Memory B cell (primary cell): ENCODE results near the gene TMEM258.

Experiments used
- ATAC-seq: fragments of 150-1000 bp; cut with Tn5 transposase; 2 replicates; pipeline ENCODE4 v1.10.0; 2021; ENCODE audit warnings: low read depth, mild to moderate bottlenecking, moderate library complexity
- DNase-seq, 2 donors: peaks; one replicate each; pipeline ENCODE4 v3.0.0; 2022; ENCODE audit warnings: low spot score in 2 of 2
- H3K27ac Mint-ChIP-seq: one replicate; pipeline ENCODE4 v1.8.0; 2022; ENCODE audit warnings: mild to moderate bottlenecking, moderate library complexity, mixed read lengths
- H3K27me3 Mint-ChIP-seq: one replicate; pipeline ENCODE4 v1.8.0; 2022; ENCODE audit warnings: mixed read lengths
- H3K36me3 Mint-ChIP-seq: one replicate; pipeline ENCODE4 v1.8.0; 2022; ENCODE audit warnings: mild to moderate bottlenecking, mixed read lengths
- H3K4me1 Mint-ChIP-seq: one replicate; pipeline ENCODE4 v1.8.0; 2022; ENCODE audit warnings: mixed read lengths
- H3K4me3 Mint-ChIP-seq: one replicate; pipeline ENCODE4 v1.8.0; 2022; ENCODE audit warnings: mild to moderate bottlenecking, moderate library complexity, mixed read lengths
- H3K9me3 Mint-ChIP-seq: one replicate; pipeline ENCODE4 v1.8.0; 2022; ENCODE audit warnings: mixed read lengths

The TMEM258 gene

GRCh38 chr11:61830237-61831105 lies 38.1 kb upstream of the TMEM258 start:
- H3K4me3 Mint-ChIP-seq, result no peak overlapping the region
- peaks cover 13% of the 10 kb centered on the region for H3K4me1 Mint-ChIP-seq
- no peaks in the 10 kb centered on the region for H3K9me3 Mint-ChIP-seq
- no peaks in the 10 kb centered on the region for H3K36me3 Mint-ChIP-seq
- no peak for DNase-seq
- no peak overlapping the region for H3K27ac Mint-ChIP-seq
- ATAC-seq, result no peak
- peaks cover 18% of the 10 kb centered on the region for H3K27me3 Mint-ChIP-seq

GRCh38 chr11:61829806-61830205 lies 37.4 kb upstream of the TMEM258 start:
- H3K27me3 Mint-ChIP-seq, result peaks cover 20% of the 10 kb centered on the region
- H3K36me3 Mint-ChIP-seq, result no peaks in the 10 kb centered on the region
- no peak overlapping the region for H3K4me3 Mint-ChIP-seq
- no peak for ATAC-seq
- H3K9me3 Mint-ChIP-seq, result no peaks in the 10 kb centered on the region
- no peak for DNase-seq
- H3K4me1 Mint-ChIP-seq, result peaks cover 10% of the 10 kb centered on the region
- no peak overlapping the region for H3K27ac Mint-ChIP-seq

GRCh38 chr11:61828629-61829407 lies 36.4 kb upstream of the TMEM258 start:
- Mint-ChIP-seq H3K4me3 (peak overlapping the region; percentile 80), H3K4me1 (peaks cover 8% of the 10 kb centered on the region), H3K27me3 (peaks cover 22% of the 10 kb centered on the region), H3K36me3 (no peaks in the 10 kb centered on the region), H3K9me3 (no peaks in the 10 kb centered on the region), H3K27ac (no peak overlapping the region)
- ATAC-seq (peak; percentile 45), DNase-seq (peak; percentile 7 to 49)

DNA sequence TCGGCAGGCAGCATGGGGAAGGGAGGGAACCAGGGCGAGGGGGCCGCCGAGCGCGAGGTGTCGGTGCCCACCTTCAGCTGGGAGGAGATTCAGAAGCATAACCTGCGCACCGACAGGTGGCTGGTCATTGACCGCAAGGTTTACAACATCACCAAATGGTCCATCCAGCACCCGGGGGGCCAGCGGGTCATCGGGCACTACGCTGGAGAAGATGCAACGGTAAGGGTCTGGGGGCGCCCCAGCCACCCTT lies 35.9 kb upstream of the TMEM258 start:
- Mint-ChIP-seq H3K27ac (no peak overlapping the region), H3K9me3 (no peaks in the 10 kb centered on the region), H3K36me3 (no peaks in the 10 kb centered on the region), H3K4me3 (peak overlapping the region; percentile 80), H3K4me1 (peaks cover 7% of the 10 kb centered on the region), H3K27me3 (peaks cover 21% of the 10 kb centered on the region)
- ATAC-seq, result no peak
- no peak for DNase-seq

- Mint-ChIP-seq H3K27ac (no peak within 1 kb of the TSS), H3K36me3 (no peaks in the 10 kb centered on the region), H3K4me1 (peaks cover 7% of the 10 kb centered on the region), H3K4me3 (peak within 1 kb of the TSS; percentile 80), H3K9me3 (no peaks in the 10 kb centered on the region), H3K27me3 (peaks cover 20% of the 10 kb centered on the region)
- DNase-seq (peak; percentile 22 to 43), ATAC-seq (peak; percentile 70)
Measured at GRCh38 chr11:61827571-61828378, 35.4 kb upstream of the TMEM258 start, which contains the start of gene FADS2. FADS2 (plus strand) TSS chr11:61828300; CDS start chr11:61828391, 91 bp downstream.

DNA sequence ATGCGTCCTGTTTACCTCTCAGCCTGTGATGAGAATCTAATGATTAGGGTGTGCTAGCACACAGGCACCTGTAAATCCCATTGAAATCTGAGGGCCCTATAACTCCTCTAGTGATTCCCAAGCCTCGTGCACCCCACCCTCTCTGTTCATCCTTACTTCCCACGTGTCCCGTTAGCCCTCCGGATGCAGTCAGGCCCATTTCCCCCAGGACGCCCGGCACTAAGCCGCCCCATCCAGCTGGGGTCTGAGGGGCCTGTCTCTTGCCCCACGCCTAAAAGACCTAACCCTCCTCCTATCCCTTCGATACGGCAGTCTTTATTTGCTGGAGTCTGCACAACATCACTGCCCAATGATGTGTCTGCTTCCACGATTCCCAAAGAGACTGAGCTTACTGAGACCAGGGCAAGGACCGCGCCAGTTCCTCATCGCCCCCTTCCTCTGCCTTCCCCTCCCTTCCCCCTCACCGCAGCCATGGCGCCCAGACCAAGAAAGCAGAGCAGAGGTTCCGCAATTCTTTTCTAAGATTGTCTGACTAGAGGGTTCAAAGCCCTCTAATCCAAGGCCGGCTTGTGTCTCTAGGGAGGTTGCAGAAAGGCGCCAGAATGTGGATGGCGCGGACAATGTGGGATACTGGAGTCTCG lies 34.7 kb upstream of the TMEM258 start:
- Mint-ChIP-seq H3K4me1 (peaks cover 7% of the 10 kb centered on the region), H3K27ac (no peak overlapping the region), H3K36me3 (no peaks in the 10 kb centered on the region), H3K4me3 (peak overlapping the region; percentile 80), H3K27me3 (peaks cover 17% of the 10 kb centered on the region), H3K9me3 (no peaks in the 10 kb centered on the region)
- DNase-seq, result peak in 1 of 2 donors; percentile 33
- peak; percentile 54 for ATAC-seq

DNA sequence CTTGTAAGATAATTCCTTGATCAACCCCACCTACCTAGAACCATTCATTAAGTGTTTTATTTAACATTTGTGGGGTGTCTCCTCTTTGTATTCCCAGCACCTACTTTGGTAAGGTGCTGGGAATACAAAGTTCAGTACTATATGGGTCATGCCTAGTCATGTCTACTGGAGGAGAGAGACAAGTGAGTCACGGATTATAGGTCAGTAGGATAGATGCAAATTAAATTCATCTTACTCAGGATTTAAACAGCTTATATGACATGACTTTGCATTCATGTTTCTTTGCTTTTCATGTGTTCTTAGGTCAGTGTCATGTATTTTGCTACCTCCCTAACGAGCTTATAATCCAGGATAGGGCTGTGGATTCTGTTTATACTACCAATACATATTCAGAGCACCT lies 27.8 kb upstream of the TMEM258 start:
- Mint-ChIP-seq H3K4me1 (peaks cover 12% of the 10 kb centered on the region), H3K4me3 (no peak overlapping the region), H3K27ac (no peak overlapping the region), H3K36me3 (no peaks in the 10 kb centered on the region), H3K27me3 (peaks cover 17% of the 10 kb centered on the region), H3K9me3 (no peaks in the 10 kb centered on the region)
- ATAC-seq (no peak), DNase-seq (no peak)

DNA sequence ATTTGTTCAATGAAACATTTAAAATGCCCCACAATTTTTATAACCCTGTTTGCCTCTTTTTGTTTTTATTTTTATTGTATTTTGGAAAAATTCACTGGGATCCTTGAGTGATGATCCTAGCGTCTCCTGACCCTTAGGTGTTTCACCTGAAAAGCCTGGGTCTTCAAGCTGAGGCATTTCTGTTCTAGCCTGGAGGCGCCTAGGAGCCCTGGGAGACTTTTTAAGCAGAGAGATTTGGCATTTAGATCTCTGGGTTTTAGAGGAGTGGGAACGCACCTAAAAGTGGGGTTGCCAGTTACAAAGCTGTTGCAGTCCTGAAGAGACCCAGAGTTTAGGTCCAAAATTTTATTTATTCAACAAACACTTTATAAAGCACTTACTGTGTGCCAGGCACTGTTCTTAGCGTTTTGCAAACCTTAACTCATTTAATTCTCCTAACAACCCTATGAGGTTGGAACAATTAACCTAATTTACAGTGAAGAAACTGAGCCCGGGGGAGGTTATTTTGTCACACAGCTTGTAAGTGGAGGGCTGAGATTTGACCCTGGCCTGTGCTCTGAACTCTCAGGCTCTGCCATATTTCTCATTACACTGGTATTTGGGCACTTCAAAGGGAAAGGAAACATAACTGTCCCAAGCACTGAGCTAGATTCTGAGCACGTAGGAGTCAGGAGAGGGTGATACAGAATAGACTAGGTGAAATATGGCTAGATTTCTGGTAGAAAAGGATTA lies 25.2 kb upstream of the TMEM258 start:
- H3K36me3 Mint-ChIP-seq, result no peaks in the 10 kb centered on the region

DNA sequence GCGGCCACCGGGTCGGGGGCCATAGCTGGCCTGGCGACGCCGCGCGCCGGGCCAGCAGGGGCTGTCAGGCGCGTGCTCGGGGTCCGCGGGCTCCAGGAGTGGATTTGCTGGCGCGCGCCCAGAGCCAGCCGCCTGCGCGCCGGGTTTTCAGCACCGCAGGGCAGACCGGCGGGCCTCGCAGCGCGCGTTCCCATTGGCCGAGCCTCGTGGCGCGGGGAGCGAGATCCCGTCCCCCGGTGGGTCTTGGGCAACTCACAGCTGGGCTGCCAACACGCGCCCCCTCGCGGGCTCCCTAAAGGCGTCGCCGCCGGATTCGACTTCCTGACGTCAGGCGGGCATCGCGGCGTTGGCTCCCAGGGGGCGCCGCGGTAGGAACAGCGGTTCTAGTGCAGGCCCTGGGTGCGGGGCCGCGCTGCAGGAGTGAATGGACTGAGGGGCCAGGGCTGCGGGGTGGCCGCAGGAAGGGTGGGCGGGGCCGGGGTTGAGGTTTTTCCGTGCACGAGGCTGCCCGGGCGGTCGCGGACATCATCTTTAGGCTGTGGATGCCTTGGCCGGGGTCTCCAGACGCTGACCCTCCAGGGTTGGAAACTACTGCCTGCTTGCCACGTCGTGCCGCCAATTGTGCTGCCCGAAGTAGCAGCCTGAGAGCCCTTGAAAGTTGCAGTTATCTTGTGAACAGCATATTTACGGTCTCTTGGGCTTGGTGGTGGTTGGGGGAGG lies 24.5 kb upstream of the TMEM258 start, which contains the start of gene FADS1:
TSS of gene FADS1 (minus strand) at position 268 of the 720 bp plus-strand sequence. CDS start at position 194, 74 bp downstream.
- peak; percentile 58 for ATAC-seq
- peak within 1 kb of the TSS; percentile 55 for H3K27ac Mint-ChIP-seq

More for the DNA sequence above, 25.2 kb upstream of the TMEM258 start:
- Mint-ChIP-seq H3K4me3 (no peak overlapping the region), H3K27ac (no peak overlapping the region), H3K27me3 (peaks cover 19% of the 10 kb centered on the region), H3K9me3 (no peaks in the 10 kb centered on the region), H3K4me1 (peaks cover 16% of the 10 kb centered on the region)
- DNase-seq (no peak), ATAC-seq (no peak)

DNA sequence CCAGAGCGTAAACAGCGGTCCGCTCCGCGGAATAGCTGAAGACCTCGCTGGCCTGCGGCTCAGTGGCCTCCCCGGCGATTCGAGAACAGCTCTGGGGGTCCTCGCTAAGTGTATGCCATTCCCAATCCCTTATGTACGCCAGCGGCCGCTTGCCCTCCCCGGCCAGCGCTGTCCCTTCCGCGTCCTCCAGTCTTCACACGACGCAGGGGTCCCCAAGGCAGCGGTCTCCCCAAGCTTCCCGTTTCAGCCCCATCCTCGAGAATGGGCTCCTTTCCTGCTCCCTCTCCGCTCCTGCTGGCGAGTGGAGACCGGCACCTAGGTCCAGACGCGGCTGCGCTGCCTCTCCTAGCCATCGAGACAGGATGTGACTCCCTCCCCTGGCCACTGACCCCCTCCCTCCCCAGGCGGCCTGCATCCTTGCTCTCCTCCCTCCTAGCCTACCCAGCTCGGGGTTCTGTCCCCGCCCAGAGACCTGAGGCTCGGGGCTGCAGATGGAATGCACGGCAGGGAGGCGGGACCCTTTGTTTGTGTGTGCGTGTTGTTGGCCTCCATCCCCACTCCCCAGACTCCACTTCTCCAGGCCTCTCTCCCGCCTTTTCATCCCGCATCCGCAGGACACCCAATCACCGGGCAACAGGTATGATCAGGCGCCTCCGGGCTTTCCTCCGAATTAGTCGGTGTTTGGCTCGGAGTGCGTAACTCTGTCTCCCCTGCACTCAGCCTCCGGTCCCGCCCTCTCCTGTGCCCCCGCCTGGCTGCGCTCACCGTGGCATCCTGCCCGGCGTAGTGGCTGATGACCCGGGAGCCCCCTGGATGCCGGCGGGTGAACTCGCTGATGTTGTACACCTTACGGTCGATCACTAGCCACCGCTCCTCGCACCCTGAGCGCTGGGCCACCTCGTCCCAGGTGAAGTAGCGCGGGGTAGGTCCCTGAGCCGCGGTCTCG lies 23.7 kb upstream of the TMEM258 start:
- peaks cover 19% of the 10 kb centered on the region for H3K27me3 Mint-ChIP-seq
- H3K27ac Mint-ChIP-seq, result peak overlapping the region; percentile 55

More for the DNA sequence above, 24.5 kb upstream of the TMEM258 start, which contains the start of gene FADS1:
- Mint-ChIP-seq H3K9me3 (no peaks in the 10 kb centered on the region), H3K4me3 (peak within 1 kb of the TSS; percentile 82), H3K4me1 (peaks cover 16% of the 10 kb centered on the region), H3K36me3 (no peaks in the 10 kb centered on the region), H3K27me3 (peaks cover 19% of the 10 kb centered on the region)
- DNase-seq, result peak; percentile 46 to 51

GRCh38 chr11:61814958-61815789 lies 22.8 kb upstream of the TMEM258 start:
- no peaks in the 10 kb centered on the region for H3K9me3 Mint-ChIP-seq
- H3K4me1 Mint-ChIP-seq, result peaks cover 16% of the 10 kb centered on the region
- H3K36me3 Mint-ChIP-seq, result no peaks in the 10 kb centered on the region
- peak; percentile 21 for ATAC-seq
- H3K27me3 Mint-ChIP-seq, result peaks cover 19% of the 10 kb centered on the region
- no peak overlapping the region for H3K27ac Mint-ChIP-seq
- peak overlapping the region; percentile 82 for H3K4me3 Mint-ChIP-seq
- peak; percentile 31 to 38 for DNase-seq

More for the DNA sequence above, 23.7 kb upstream of the TMEM258 start:
- peak overlapping the region; percentile 82 for H3K4me3 Mint-ChIP-seq
- ATAC-seq (peak; percentile 65), DNase-seq (peak; percentile 29 to 44)
- no peaks in the 10 kb centered on the region for H3K36me3 Mint-ChIP-seq
- peaks cover 16% of the 10 kb centered on the region for H3K4me1 Mint-ChIP-seq
- no peaks in the 10 kb centered on the region for H3K9me3 Mint-ChIP-seq
